ENCODE results near the gene KRT75. TPM values are rescaled to one million over a fixed set of nuclear protein-coding genes. Genes with fewer than 3 reads are reported as not detected.

KRT75 gene
- total and polyA plus RNA-seq, 2 donors (not counting 3 experiments of a cell fraction or from before 2014, with no cell fraction given): not detected

DNA sequence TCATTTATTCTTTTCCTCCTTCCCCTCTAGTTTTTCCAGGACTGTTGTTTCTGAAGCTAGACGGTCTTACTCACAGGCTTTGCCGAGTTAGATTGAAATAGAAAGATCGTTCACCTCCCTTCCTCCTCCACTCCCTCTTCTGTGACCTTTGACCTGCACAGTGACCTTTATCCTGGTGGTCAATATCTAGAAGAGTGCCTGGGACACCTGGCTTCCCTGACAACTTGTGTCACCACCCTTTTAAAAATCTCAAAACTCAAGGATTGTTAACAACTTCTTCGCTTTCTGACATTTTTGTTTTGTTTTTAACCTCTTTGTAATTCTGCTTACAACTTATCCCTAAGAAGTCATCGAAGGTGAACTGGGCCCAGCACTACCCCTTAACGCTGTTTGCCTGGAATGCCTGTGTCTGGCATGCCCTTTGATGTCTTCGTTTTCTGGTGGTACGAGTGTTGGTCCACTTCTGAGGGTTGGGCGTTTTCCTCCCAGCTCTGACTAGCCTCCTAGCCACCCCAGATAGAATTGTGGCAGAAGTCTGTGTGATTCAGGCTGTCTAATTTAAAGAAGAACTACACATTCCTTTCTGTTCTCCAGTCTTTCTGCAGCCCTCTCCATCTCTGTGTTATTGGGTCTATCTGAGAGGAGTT is 2.8 kb upstream of the KRT75 start:
- H3K79me2 ChIP-seq (ENCODE audit: control insufficient read depth, insufficient read depth, low read length): no peaks in the 10 kb centered on the region
- H3K36me3 ChIP-seq (ENCODE audit: control insufficient read depth in 2 of 2, extremely low read depth in 1 of 2, insufficient read depth in 2 of 2, low read length in 2 of 2): no peaks in the 10 kb centered on the region
- ChIA-PET POLR2A (no interaction called here), CTCF (no interaction called here)
- H3K4me2 ChIP-seq (ENCODE audit: insufficient read depth, low read length): no peak overlapping the region
- BruUV-seq (replicated peaks): no TSS peak
- FAIRE-seq (no peak), DNase-seq (ENCODE audit: low read depth, low spot score) (no peak)
- no peaks in the 10 kb centered on the region for H4K20me1 ChIP-seq (replicated peaks; ENCODE audit: control insufficient read depth, extremely low read depth, insufficient read depth, low read length)
- intact Hi-C loops (cut with micrococcal nuclease): no loop called here
- H2AFZ ChIP-seq (ENCODE audit: low read depth, low read length): no peak overlapping the region
- peaks cover 0 to 3% of the 10 kb centered on the region in 2 experiments for H3K27me3 ChIP-seq (ENCODE audit: control insufficient read depth in 2 of 2, insufficient read depth in 2 of 2, low read length in 2 of 2)
- no peak overlapping the region for H3K4me3 ChIP-seq (replicated peaks in 1 of 3; ENCODE audit: insufficient read depth in 1 of 3, low read depth in 1 of 3, low read length in 3 of 3)
- H3K27ac ChIP-seq (ENCODE audit: insufficient read depth, low read depth, low read length): no peak overlapping the region
- dilution Hi-C loops (cut with MboI; ENCODE audit: extremely low pct_ligation_motif_present, low sequenced_read_pairs): no loop called here
- H3K9me3 ChIP-seq (replicated peaks; ENCODE audit: control insufficient read depth, insufficient read depth, low read length): no peaks in the 10 kb centered on the region
- H3K4me1 ChIP-seq (ENCODE audit: control insufficient read depth, extremely low read depth, insufficient read depth, low read length): no peaks in the 10 kb centered on the region
- H3K9ac ChIP-seq (replicated peaks; ENCODE audit: extremely low read depth, insufficient read depth, low read length): no peak overlapping the region
- no peak for TF ChIP-seq EZH2 (IDR thresholded peaks at IDR 0.05; ENCODE audit: borderline replicate concordance, low read depth, low read length, severe bottlenecking)
- TF ChIP-seq POLR2AphosphoS5 (IDR thresholded peaks at IDR 0.05; ENCODE audit: insufficient read depth, low read depth, low read length): no peak
- TF ChIP-seq, protein P1, sequence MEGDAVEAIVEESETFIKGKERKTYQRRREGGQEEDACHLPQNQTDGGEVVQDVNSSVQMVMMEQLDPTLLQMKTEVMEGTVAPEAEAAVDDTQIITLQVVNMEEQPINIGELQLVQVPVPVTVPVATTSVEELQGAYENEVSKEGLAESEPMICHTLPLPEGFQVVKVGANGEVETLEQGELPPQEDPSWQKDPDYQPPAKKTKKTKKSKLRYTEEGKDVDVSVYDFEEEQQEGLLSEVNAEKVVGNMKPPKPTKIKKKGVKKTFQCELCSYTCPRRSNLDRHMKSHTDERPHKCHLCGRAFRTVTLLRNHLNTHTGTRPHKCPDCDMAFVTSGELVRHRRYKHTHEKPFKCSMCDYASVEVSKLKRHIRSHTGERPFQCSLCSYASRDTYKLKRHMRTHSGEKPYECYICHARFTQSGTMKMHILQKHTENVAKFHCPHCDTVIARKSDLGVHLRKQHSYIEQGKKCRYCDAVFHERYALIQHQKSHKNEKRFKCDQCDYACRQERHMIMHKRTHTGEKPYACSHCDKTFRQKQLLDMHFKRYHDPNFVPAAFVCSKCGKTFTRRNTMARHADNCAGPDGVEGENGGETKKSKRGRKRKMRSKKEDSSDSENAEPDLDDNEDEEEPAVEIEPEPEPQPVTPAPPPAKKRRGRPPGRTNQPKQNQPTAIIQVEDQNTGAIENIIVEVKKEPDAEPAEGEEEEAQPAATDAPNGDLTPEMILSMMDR (IDR thresholded peaks at IDR 0.05; ENCODE audit: extremely low read depth in 1 of 2, insufficient read depth in 1 of 2, low read depth in 1 of 2, low read length in 2 of 2): no peak
- TF ChIP-seq POLR2A (IDR thresholded peaks at IDR 0.05; ENCODE audit: low read depth, low read length): no peak
- no peak for TF ChIP-seq MYC (IDR thresholded peaks at IDR 0.05; ENCODE audit: low read depth, low read length)
- no peak for TF ChIP-seq JUN (IDR thresholded peaks at IDR 0.05; ENCODE audit: borderline replicate concordance, insufficient read depth, insufficient read length, low read depth)
- no peak for TF ChIP-seq FOS (IDR thresholded peaks at IDR 0.05; ENCODE audit: borderline replicate concordance, insufficient read depth, low read length)
- TF ChIP-seq GATA2 (IDR thresholded peaks at IDR 0.05; ENCODE audit: insufficient read depth, insufficient read length, low read depth, low read length): no peak
- TF ChIP-seq, protein P2, sequence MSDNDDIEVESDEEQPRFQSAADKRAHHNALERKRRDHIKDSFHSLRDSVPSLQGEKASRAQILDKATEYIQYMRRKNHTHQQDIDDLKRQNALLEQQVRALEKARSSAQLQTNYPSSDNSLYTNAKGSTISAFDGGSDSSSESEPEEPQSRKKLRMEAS (IDR thresholded peaks at IDR 0.05; ENCODE audit: insufficient read depth, insufficient read length): no peak
- no peaks in the 10 kb centered on the region for H3K9me1 ChIP-seq (replicated peaks; ENCODE audit: control insufficient read depth, extremely low read depth, insufficient read depth, low read length)

All from endothelial cell of umbilical vein (primary cell).